Right cardiac atrium (tissue), 5 donors: ENCODE results near the gene ZMYND11. TPM values are rescaled to one million over a fixed set of nuclear protein-coding genes. Genes with fewer than 3 reads are reported as not detected.

Experiments
- ATAC-seq, 2 donors: fragments of 200-7000 bp; cut with Tn5 transposase; one replicate each; pipeline versions ENCODE4 v1.8.0 to v1.9.1; 2020; ENCODE audit warnings: moderate library complexity in 2 of 2, mild to moderate bottlenecking in 1 of 2
- DNase-seq, 3 donors: peaks; one replicate each; pipeline ENCODE4 v3.0.0-alpha.2; 2020
- H3K27ac ChIP-seq: one replicate; pipeline ENCODE4 v1.5.1; 2013; ENCODE audit warnings: mild to moderate bottlenecking, low read length, control low read depth, moderate library complexity
- H3K27me3 ChIP-seq: one replicate; pipeline ENCODE4 v1.6.1; 2013; ENCODE audit not compliant: control insufficient read depth, insufficient read depth
- H3K4me1 ChIP-seq: one replicate; pipeline ENCODE4 v1.6.1; 2013; ENCODE audit warnings: low read length; ENCODE audit not compliant: control insufficient read depth, insufficient read depth
- H3K4me3 ChIP-seq: one replicate; pipeline ENCODE4 v1.5.1; 2013; ENCODE audit warnings: low read length, control low read depth
- H3K9me3 ChIP-seq: one replicate; pipeline ENCODE4 v1.6.1; 2013; ENCODE audit warnings: low read length; ENCODE audit not compliant: control insufficient read depth
- WGBS: extraction: QIAGEN DNeasy Blood & Tissue Kit; methylation state at CpG from one replicate; pipeline ENCODE4 v1.1.7; 2013; 5-methylcytosine and 5-hydroxymethylcytosine counted together
- intact Hi-C, 4 donors: fragments of 100-400 bp; cut with DNase I; formaldehyde crosslinking; loops; one replicate each; pipeline versions ENCODE4 v1.11.0 to v1.14.0; 2022 to 2023
- polyA plus RNA-seq: library from polyadenylated mRNA; stranded (reverse); fragments of 200-250 nt; gene quantifications from one replicate; pipeline ENCODE4 v1.2.3, GENCODE V29; 2013
- total RNA-seq, 4 donors: library from RNA; stranded (reverse); fragmentation: NEBNext Ultra II Directional; extraction: Animal tissue kit (Norgen Biotek cat#: 25700); gene quantifications; one replicate each; pipeline ENCODE4 v1.2.1, GENCODE V29; 2021
- donor health status: healthy with polysubstance abuse.
- donor health status: DM: no; HTN: yes; CAD: no.
- donor health status: DM: no; HTN: no; CAD: no.
- donor health status: DM: no; HTN: yes; CAD: no; lungs with severe emphysema.
- donor health status: DM: yes; HTN: yes; CAD: no.

ZMYND11 gene
- total and polyA plus RNA-seq, 5 donors, result 42.2 to 89.4 (median 83.4) TPM

GRCh38 chr10:267705-268104, 132.4 kb downstream of the ZMYND11 start:
- Histone ChIP-seq H3K27me3 (no peaks in the 10 kb centered on the region), H3K27ac (no peak overlapping the region), H3K4me3 (no peak overlapping the region), H3K4me1 (no peaks in the 10 kb centered on the region), H3K9me3 (no peaks in the 10 kb centered on the region)
- 88% methylated on average over 11 of the region's 11 CpGs for whole genome bisulfite sequencing
- DNase-seq (no peak), ATAC-seq (no peak)
- intact Hi-C loops, result no loop called here

- ATAC-seq (no peak), DNase-seq (no peak)
- no peaks in the 10 kb centered on the region for H3K27me3 ChIP-seq
- no peaks in the 10 kb centered on the region for H3K9me3 ChIP-seq
- intact Hi-C loops, result no loop called here
- no peaks in the 10 kb centered on the region for H3K4me1 ChIP-seq
- 80% methylated on average over 10 of the region's 10 CpGs for WGBS
- H3K4me3 ChIP-seq, result no peak overlapping the region
- no peak overlapping the region for H3K27ac ChIP-seq
These were observed 134.3 kb downstream of the ZMYND11 start for GRCh38 chr10:269440-270074.

- WGBS, result 67% methylated on average over 3 of the region's 3 CpGs
- Histone ChIP-seq H3K4me1 (no peaks in the 10 kb centered on the region), H3K27ac (no peak overlapping the region), H3K9me3 (no peaks in the 10 kb centered on the region), H3K27me3 (no peaks in the 10 kb centered on the region), H3K4me3 (no peak overlapping the region)
- ATAC-seq (no peak), DNase-seq (no peak)
- intact Hi-C loops, result no loop called here
These were observed 135.9 kb downstream of the ZMYND11 start for GRCh38 chr10:271201-271600.

- H3K4me1 ChIP-seq, result no peaks in the 10 kb centered on the region
- H3K9me3 ChIP-seq, result no peaks in the 10 kb centered on the region
- ATAC-seq, result no peak
- H3K27ac ChIP-seq, result no peak overlapping the region
- intact Hi-C loops, result no loop called here
- DNase-seq, result no peak
- H3K27me3 ChIP-seq, result no peaks in the 10 kb centered on the region
- WGBS, result 95% methylated on average over 6 of the region's 6 CpGs
- no peak overlapping the region for H3K4me3 ChIP-seq
These were observed 136.5 kb downstream of the ZMYND11 start for GRCh38 chr10:271722-272121.

- Histone ChIP-seq H3K9me3 (no peaks in the 10 kb centered on the region), H3K4me1 (no peaks in the 10 kb centered on the region), H3K27ac (no peak overlapping the region), H3K27me3 (no peaks in the 10 kb centered on the region), H3K4me3 (no peak overlapping the region)
- WGBS, result 97% methylated on average over 16 of the region's 16 CpGs
- DNase-seq (no peak), ATAC-seq (no peak)
- intact Hi-C loops, result no loop called here
These were observed 137.8 kb downstream of the ZMYND11 start for GRCh38 chr10:273088-273487.

GRCh38 chr10:274866-275265, 139.6 kb downstream of the ZMYND11 start:
- DNase-seq, result no peak
- Histone ChIP-seq H3K9me3 (no peaks in the 10 kb centered on the region), H3K27me3 (no peaks in the 10 kb centered on the region), H3K27ac (no peak overlapping the region), H3K4me1 (no peaks in the 10 kb centered on the region), H3K4me3 (no peak overlapping the region)
- ATAC-seq, result no peak
- 67% methylated on average over 2 of the region's 2 CpGs for WGBS
- intact Hi-C loops, result no loop called here

- DNase-seq (peak in 1 of 3 donors; percentile 53), ATAC-seq (no peak)
- no peaks in the 10 kb centered on the region for H3K9me3 ChIP-seq
- intact Hi-C loops, result no loop called here
- no peaks in the 10 kb centered on the region for H3K4me1 ChIP-seq
- 94% methylated on average over 18 of the region's 18 CpGs for WGBS
- H3K4me3 ChIP-seq, result no peak overlapping the region
- no peak overlapping the region for H3K27ac ChIP-seq
- no peaks in the 10 kb centered on the region for H3K27me3 ChIP-seq
These were observed 140.4 kb downstream of the ZMYND11 start for GRCh38 chr10:275680-276079.

GRCh38 chr10:277963-278362, 142.7 kb downstream of the ZMYND11 start:
- Histone ChIP-seq H3K9me3 (no peaks in the 10 kb centered on the region), H3K4me1 (no peaks in the 10 kb centered on the region), H3K4me3 (no peak overlapping the region), H3K27ac (no peak overlapping the region), H3K27me3 (no peaks in the 10 kb centered on the region)
- no peak for DNase-seq
- ATAC-seq, result peak; percentile 9 to 28
- 97% methylated on average over 19 of the region's 19 CpGs for WGBS
- intact Hi-C loops, result no loop called here

- H3K4me3 ChIP-seq, result no peak overlapping the region
- no peaks in the 10 kb centered on the region for H3K9me3 ChIP-seq
- no peak for DNase-seq
- whole genome bisulfite sequencing, result 77% methylated on average over 5 of the region's 5 CpGs
- no peak overlapping the region for H3K27ac ChIP-seq
- H3K4me1 ChIP-seq, result no peaks in the 10 kb centered on the region
- intact Hi-C loops, result no loop called here
- H3K27me3 ChIP-seq, result no peaks in the 10 kb centered on the region
- peak; percentile 28 to 46 for ATAC-seq
These were observed 143.5 kb downstream of the ZMYND11 start for GRCh38 chr10:278707-279106.

- H3K27me3 ChIP-seq, result no peaks in the 10 kb centered on the region
- no peak overlapping the region for H3K4me3 ChIP-seq
- ATAC-seq (peak in 1 of 2 donors; percentile 52), DNase-seq (no peak)
- intact Hi-C loops, result no loop called here
- 83% methylated on average over 9 of the region's 9 CpGs for WGBS
- no peaks in the 10 kb centered on the region for H3K4me1 ChIP-seq
- H3K9me3 ChIP-seq, result no peaks in the 10 kb centered on the region
- H3K27ac ChIP-seq, result no peak overlapping the region
These were observed 144.0 kb downstream of the ZMYND11 start for GRCh38 chr10:279232-279631.

GRCh38 chr10:279655-280054, 144.4 kb downstream of the ZMYND11 start:
- DNase-seq, result no peak
- H3K4me3 ChIP-seq, result no peak overlapping the region
- ATAC-seq, result no peak
- intact Hi-C loops, result no loop called here
- WGBS, result 92% methylated on average over 10 of the region's 10 CpGs
- H3K4me1 ChIP-seq, result no peaks in the 10 kb centered on the region
- no peaks in the 10 kb centered on the region for H3K9me3 ChIP-seq
- no peaks in the 10 kb centered on the region for H3K27me3 ChIP-seq
- no peak overlapping the region for H3K27ac ChIP-seq
